ENCODE data around the gene CDCA5. TPM values are rescaled to one million over a fixed set of nuclear protein-coding genes. Genes with fewer than 3 reads are reported as not detected.

The CDCA5 gene
- total and polyA plus RNA-seq, 3 experiments from 2014 or later, result 0.54 to 98.8 (median 94.9) TPM

GRCh38 chr11:65117206-65118096 is 33.6 kb upstream of the CDCA5 start, which contains the start of gene ZNHIT2:
Gene ZNHIT2 (minus strand): TSS chr11:65117701. CDS start chr11:65117653, 48 bp downstream.
- Histone ChIP-seq H3K27me3 (ENCODE audit: insufficient read depth, low read length, poor library complexity, severe bottlenecking) (no peaks in the 10 kb centered on the region), H3K4me1 (ENCODE audit: insufficient read depth, low read length) (peaks cover 45% of the 10 kb centered on the region), H3K36me3 (ENCODE audit: insufficient read depth, low read length) (peaks cover 31% of the 10 kb centered on the region), H3K27ac (ENCODE audit: low read depth, low read length) (peak within 1 kb of the TSS; percentile 91), H3K4me3 (ENCODE audit: low read length) (peak within 1 kb of the TSS; percentile 85), H3K9me3 (ENCODE audit: low read length) (no peaks in the 10 kb centered on the region)
- CTCF ChIA-PET, result interaction anchor here (0.6 to 2.9 kb wide), 16 partner anchors 8 to 1521 kb away, joined by 3 to 27 read pairs (median 4); partner anchors contain the start of genes ARL2, CAPN1, RBM4 and VPS51
- H3K36me3 Mint-ChIP-seq, result peaks cover 4 to 61% (median 7%) of the 10 kb centered on the region in 3 donors
- H3K4me1 Mint-ChIP-seq, result peaks cover 39 to 77% (median 47%) of the 10 kb centered on the region in 3 donors
- no peaks in the 10 kb centered on the region for H3K9me3 Mint-ChIP-seq
- H3K27ac Mint-ChIP-seq, result peak within 1 kb of the TSS; percentile 92 to 99 (median 97)
- peak within 1 kb of the TSS; percentile 88 to 94 (median 90) for H3K4me3 Mint-ChIP-seq
- POLR2A ChIA-PET, result interaction anchor here (0.5 to 2.4 kb wide), 19 partner anchors 8 to 665 kb away, joined by 3 to 27 read pairs (median 4); partner anchors contain the start of genes DPF2, MALAT1, POLA2 and SAC3D1
- H3K27me3 Mint-ChIP-seq, result peaks cover 0 to 3% of the 10 kb centered on the region in 2 donors
- peak; percentile 99 to 100 (median 100) for DNase-seq

DNA sequence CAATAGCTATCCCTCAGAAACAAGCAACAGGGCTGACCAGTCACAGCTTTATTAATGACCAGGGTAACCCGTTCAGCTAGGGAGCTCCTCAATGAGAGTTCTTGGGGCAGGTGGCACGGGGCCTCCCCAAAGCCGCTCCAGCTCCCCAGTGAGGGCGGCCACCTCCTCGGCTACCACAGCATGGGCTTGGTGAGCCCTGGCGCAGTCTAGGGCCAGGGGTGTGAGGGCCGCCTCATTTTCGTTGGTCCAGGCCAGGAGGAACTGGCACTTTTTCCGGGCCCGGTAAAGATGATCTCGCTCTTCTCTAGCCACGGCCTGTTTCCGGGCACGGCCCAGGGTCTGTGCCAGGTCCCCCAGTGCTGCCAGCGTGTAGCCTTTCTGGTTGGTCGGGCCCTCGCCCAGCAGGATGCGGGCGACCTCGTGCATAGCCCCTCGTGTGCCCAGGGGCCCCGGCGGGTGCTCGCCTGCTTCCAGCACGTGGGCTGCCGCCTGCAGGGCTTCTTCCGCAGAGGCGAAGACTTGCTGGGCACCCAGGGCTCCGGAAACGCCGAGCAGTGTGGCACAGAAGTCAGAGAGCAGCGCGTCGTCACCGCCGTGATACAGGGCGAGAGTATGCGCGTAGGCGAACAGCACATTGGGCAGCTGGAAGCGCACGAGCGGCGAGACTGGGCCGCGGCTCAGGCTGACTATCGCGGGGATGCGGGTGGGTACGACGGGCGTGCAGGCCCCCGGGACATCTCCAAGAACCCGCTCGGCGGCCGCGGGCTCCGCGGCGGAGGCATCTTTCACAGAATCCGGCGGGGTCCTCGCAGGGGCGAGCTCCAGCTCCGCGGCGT is 32.7 kb upstream of the CDCA5 start:
- Mint-ChIP-seq H3K27me3 (peaks cover 0 to 3% of the 10 kb centered on the region in 2 donors), H3K4me1 (peaks cover 35 to 74% (median 38%) of the 10 kb centered on the region in 3 donors), H3K4me3 (peak overlapping the region; percentile 88 to 94 (median 90)), H3K27ac (peak overlapping the region; percentile 78 to 99 (median 95)), H3K9me3 (no peaks in the 10 kb centered on the region), H3K36me3 (peaks cover 3 to 52% (median 4%) of the 10 kb centered on the region in 3 donors)
- Histone ChIP-seq H3K36me3 (ENCODE audit: insufficient read depth, low read length) (peaks cover 31% of the 10 kb centered on the region), H3K4me3 (ENCODE audit: low read length) (peak overlapping the region; percentile 85), H3K27me3 (ENCODE audit: insufficient read depth, low read length, poor library complexity, severe bottlenecking) (no peaks in the 10 kb centered on the region), H3K4me1 (ENCODE audit: insufficient read depth, low read length) (peaks cover 45% of the 10 kb centered on the region), H3K9me3 (ENCODE audit: low read length) (no peaks in the 10 kb centered on the region), H3K27ac (ENCODE audit: low read depth, low read length) (peak overlapping the region; percentile 91)
- peak; percentile 37 to 78 (median 59) for DNase-seq
- ChIA-PET POLR2A (interaction anchor here (0.5 to 2.4 kb wide), 16 partner anchors 10 to 664 kb away, joined by 3 to 27 read pairs (median 5); partner anchors contain the start of genes DPF2, POLA2, SAC3D1 and SF1), CTCF (interaction anchor here (1.0 to 2.9 kb wide), 10 partner anchors 8 to 428 kb away, joined by 3 to 27 read pairs (median 4); partner anchors contain the start of genes ARL2, CAPN1 and VPS51)

GRCh38 chr11:65115361-65116082 is 31.7 kb upstream of the CDCA5 start:
- Mint-ChIP-seq H3K36me3 (peaks cover 2 to 42% (median 3%) of the 10 kb centered on the region in 3 donors), H3K4me1 (peaks cover 39 to 76% (median 40%) of the 10 kb centered on the region in 3 donors), H3K27ac (peak overlapping the region in 7 of 8 donors; percentile 17 to 99 (median 78)), H3K9me3 (no peaks in the 10 kb centered on the region), H3K27me3 (peaks cover 0 to 3% of the 10 kb centered on the region in 2 donors), H3K4me3 (peak overlapping the region; percentile 29 to 91 (median 89))
- Histone ChIP-seq H3K4me3 (ENCODE audit: low read length) (no peak overlapping the region), H3K36me3 (ENCODE audit: insufficient read depth, low read length) (peaks cover 21% of the 10 kb centered on the region), H3K27me3 (ENCODE audit: insufficient read depth, low read length, poor library complexity, severe bottlenecking) (no peaks in the 10 kb centered on the region), H3K4me1 (ENCODE audit: insufficient read depth, low read length) (peaks cover 46% of the 10 kb centered on the region), H3K27ac (ENCODE audit: low read depth, low read length) (no peak overlapping the region), H3K9me3 (ENCODE audit: low read length) (no peaks in the 10 kb centered on the region)
- DNase-seq, result no peak
- ChIA-PET POLR2A (interaction anchor here (0.6 kb wide), 2 partner anchors 34 to 332 kb away, joined by 7 to 9 read pairs; no protein-coding TSS in a partner anchor), CTCF (interaction anchor here (1.3 to 2.0 kb wide), 2 partner anchors 11 to 101 kb away, joined by 5 read pairs; partner anchors contain the start of gene ARL2)

- no peak for DNase-seq
- no peak overlapping the region for H3K27ac ChIP-seq (ENCODE audit: low read depth, low read length)
- peaks cover 49% of the 10 kb centered on the region for H3K4me1 ChIP-seq (ENCODE audit: insufficient read depth, low read length)
- ChIA-PET POLR2A (interaction anchor here (0.5 to 0.6 kb wide), 2 partner anchors 86 to 389 kb away, joined by 3 to 8 read pairs; no protein-coding TSS in a partner anchor), CTCF (interaction anchor here (1.3 to 6.1 kb wide), 2 partner anchors 15 to 101 kb away, joined by 5 to 104 read pairs; partner anchors contain the start of genes ARL2 and VPS51)
- no peaks in the 10 kb centered on the region for H3K9me3 ChIP-seq (ENCODE audit: low read length)
- Mint-ChIP-seq H3K27me3 (peaks cover 0 to 3% of the 10 kb centered on the region in 2 donors), H3K36me3 (peaks cover 2 to 37% (median 3%) of the 10 kb centered on the region in 3 donors), H3K4me3 (peak overlapping the region in 3 of 7 donors; percentile 48 to 90 (median 83)), H3K27ac (peak overlapping the region in 6 of 8 donors; percentile 19 to 93 (median 74)), H3K9me3 (no peaks in the 10 kb centered on the region), H3K4me1 (peaks cover 42 to 76% (median 42%) of the 10 kb centered on the region in 3 donors)
- no peaks in the 10 kb centered on the region for H3K27me3 ChIP-seq (ENCODE audit: insufficient read depth, low read length, poor library complexity, severe bottlenecking)
- no peak overlapping the region for H3K4me3 ChIP-seq (ENCODE audit: low read length)
- peaks cover 15% of the 10 kb centered on the region for H3K36me3 ChIP-seq (ENCODE audit: insufficient read depth, low read length)
Observed at GRCh38 chr11:65114538-65115171, 30.8 kb upstream of the CDCA5 start.

- Histone ChIP-seq H3K4me1 (ENCODE audit: insufficient read depth, low read length) (peaks cover 49% of the 10 kb centered on the region), H3K9me3 (ENCODE audit: low read length) (no peaks in the 10 kb centered on the region), H3K27ac (ENCODE audit: low read depth, low read length) (no peak overlapping the region), H3K27me3 (ENCODE audit: insufficient read depth, low read length, poor library complexity, severe bottlenecking) (no peaks in the 10 kb centered on the region), H3K4me3 (ENCODE audit: low read length) (no peak overlapping the region), H3K36me3 (ENCODE audit: insufficient read depth, low read length) (peaks cover 19% of the 10 kb centered on the region)
- peaks cover 42 to 72% (median 42%) of the 10 kb centered on the region in 3 donors for H3K4me1 Mint-ChIP-seq
- peak overlapping the region in 6 of 8 donors; percentile 29 to 93 (median 70) for H3K27ac Mint-ChIP-seq
- no peak for DNase-seq
- H3K27me3 Mint-ChIP-seq, result peaks cover 0 to 3% of the 10 kb centered on the region in 2 donors
- no peaks in the 10 kb centered on the region for H3K9me3 Mint-ChIP-seq
- ChIA-PET CTCF (interaction anchor here (1.3 to 6.1 kb wide), 3 partner anchors 15 to 216 kb away, joined by 3 to 104 read pairs (median 4); partner anchors contain the start of genes ARL2 and VPS51), POLR2A (interaction anchor here (0.5 to 4.9 kb wide), 4 partner anchors 8 to 390 kb away, joined by 3 to 40 read pairs (median 8); partner anchors contain the start of genes FAU, MRPL49 and VPS51)
- peak overlapping the region; percentile 83 to 90 (median 87) for H3K4me3 Mint-ChIP-seq
- peaks cover 2 to 37% (median 3%) of the 10 kb centered on the region in 3 donors for H3K36me3 Mint-ChIP-seq
Observed at GRCh38 chr11:65113839-65114238, 30.0 kb upstream of the CDCA5 start.

DNA sequence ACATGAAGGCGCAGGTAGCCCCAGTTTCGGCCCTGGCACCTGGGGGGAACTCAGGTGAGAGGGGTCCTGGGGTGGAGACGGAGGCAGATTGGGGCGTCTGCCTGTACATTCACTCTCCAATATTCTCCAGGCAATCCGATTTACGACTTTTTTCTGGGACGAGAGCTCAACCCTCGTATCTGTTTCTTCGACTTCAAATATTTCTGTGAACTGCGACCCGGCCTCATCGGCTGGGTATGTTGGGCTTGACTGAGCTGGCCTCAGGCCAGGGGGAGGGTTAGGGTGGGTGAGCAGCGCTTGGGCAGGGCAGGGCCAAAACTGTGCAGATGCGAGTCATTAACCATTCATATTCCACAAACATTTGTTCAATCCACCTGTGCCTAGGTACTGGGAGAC is 29.5 kb upstream of the CDCA5 start:
- H3K36me3 ChIP-seq (ENCODE audit: insufficient read depth, low read length), result peaks cover 17% of the 10 kb centered on the region
- H3K27ac ChIP-seq (ENCODE audit: low read depth, low read length), result peak overlapping the region; percentile 65
- peak overlapping the region; percentile 83 to 90 (median 87) for H3K4me3 Mint-ChIP-seq
- H3K9me3 Mint-ChIP-seq, result no peaks in the 10 kb centered on the region
- peaks cover 0 to 3% of the 10 kb centered on the region in 2 donors for H3K27me3 Mint-ChIP-seq
- ChIA-PET CTCF (interaction anchor here (0.7 to 6.1 kb wide), 9 partner anchors 7 to 216 kb away, joined by 3 to 104 read pairs (median 5); partner anchors contain the start of genes ARL2, CAPN1, FAU and MRPL49), POLR2A (interaction anchor here (0.7 to 4.9 kb wide), 3 partner anchors 8 to 254 kb away, joined by 3 to 40 read pairs (median 9); partner anchors contain the start of genes FAU, MRPL49 and VPS51)
- H3K4me1 Mint-ChIP-seq, result peaks cover 37 to 67% (median 37%) of the 10 kb centered on the region in 3 donors
- H3K27me3 ChIP-seq (ENCODE audit: insufficient read depth, low read length, poor library complexity, severe bottlenecking), result no peaks in the 10 kb centered on the region
- no peak for DNase-seq
- peaks cover 49% of the 10 kb centered on the region for H3K4me1 ChIP-seq (ENCODE audit: insufficient read depth, low read length)
- H3K4me3 ChIP-seq (ENCODE audit: low read length), result peak overlapping the region; percentile 81
- H3K36me3 Mint-ChIP-seq, result peaks cover 2 to 34% (median 3%) of the 10 kb centered on the region in 3 donors
- H3K27ac Mint-ChIP-seq, result peak overlapping the region; percentile 29 to 87 (median 77)
- no peaks in the 10 kb centered on the region for H3K9me3 ChIP-seq (ENCODE audit: low read length)

Measured in CD8-positive, alpha-beta memory T cell (primary cell).